GM21526 (cell line): ENCODE results near the gene FOXD4.
"Not testable (repeated sequence)": the region's sequence is repeated elsewhere in the genome, so short reads cannot be mapped to it uniquely, and the experiment has no call there.

Experiments
- ATAC-seq: cut with Tn5 transposase; IDR thresholded peaks from one replicate; pipeline ENCODE4 v1.9.1; 2021; ENCODE audit warnings: moderate library complexity; ENCODE audit not compliant: unreplicated experiment, low FRiP score

The FOXD4 gene

GRCh38 chr9:117995-118467 lies at the start of gene FOXD4:
TSS of gene FOXD4 (minus strand) at chr9:118417. CDS start at chr9:118119, 298 bp downstream.
- ATAC-seq, result not testable (repeated sequence)

GRCh38 chr9:159871-160270 lies 41.7 kb upstream of the FOXD4 start:
- not testable (repeated sequence) for ATAC-seq

GRCh38 chr9:151173-151572 lies 33.0 kb upstream of the FOXD4 start:
- ATAC-seq, result not testable (repeated sequence)

- not testable (repeated sequence) for ATAC-seq
These were observed 21.7 kb upstream of the FOXD4 start for GRCh38 chr9:139880-140279.

GRCh38 chr9:117144-117994 lies 848 bp downstream of the FOXD4 start:
- not testable (repeated sequence) for ATAC-seq

GRCh38 chr9:116239-117077 lies 1.8 kb downstream of the FOXD4 start:
- not testable (repeated sequence) for ATAC-seq

GRCh38 chr9:115118-115451 lies 3.1 kb downstream of the FOXD4 start:
- ATAC-seq, result not testable (repeated sequence)

GRCh38 chr9:114267-115117 lies 3.7 kb downstream of the FOXD4 start:
- ATAC-seq, result not testable (repeated sequence)

- ATAC-seq, result not testable (repeated sequence)
These were observed 4.5 kb downstream of the FOXD4 start for GRCh38 chr9:113468-114266.

- ATAC-seq, result not testable (repeated sequence)
These were observed 5.4 kb downstream of the FOXD4 start for GRCh38 chr9:112589-113467.

- ATAC-seq, result not testable (repeated sequence)
These were observed 7.5 kb downstream of the FOXD4 start for GRCh38 chr9:110672-111071.

GRCh38 chr9:109540-109939 lies 8.7 kb downstream of the FOXD4 start:
- ATAC-seq, result not testable (repeated sequence)

- not testable (repeated sequence) for ATAC-seq
These were observed 9.3 kb downstream of the FOXD4 start for GRCh38 chr9:108742-109495.

GRCh38 chr9:105991-106390 lies 12.2 kb downstream of the FOXD4 start:
- not testable (repeated sequence) for ATAC-seq

- not testable (repeated sequence) for ATAC-seq
These were observed 17.8 kb downstream of the FOXD4 start for GRCh38 chr9:100430-100829.

GRCh38 chr9:99867-100266 lies 18.4 kb downstream of the FOXD4 start:
- not testable (repeated sequence) for ATAC-seq

- not testable (repeated sequence) for ATAC-seq
These were observed 19.4 kb downstream of the FOXD4 start for GRCh38 chr9:98775-99174.

GRCh38 chr9:94992-95391 lies 23.2 kb downstream of the FOXD4 start:
- ATAC-seq, result not testable (repeated sequence)
